Panc1 (cell line): ENCODE data around the gene ZNF547. TPM values are rescaled to one million over a fixed set of nuclear protein-coding genes. Genes with fewer than 3 reads are reported as not detected.

Experiments
- ATAC-seq: fragments of 200-7000 bp; cut with Tn5 transposase; 2 replicates; pipeline ENCODE4 v1.9.1; 2020; ENCODE audit warnings: mild to moderate bottlenecking, moderate library complexity
- Bru-seq: library from RNA; stranded (reverse); fragments of 400-500 nt; gene quantifications from one replicate; lab custom pipeline; 2021; lab: Mats Ljungman, UMichigan
- BruChase-seq, 2 experiments: library from RNA; stranded (reverse); fragments of 400-500 nt; gene quantifications; one replicate each; lab custom pipeline; 2021; lab: Mats Ljungman, UMichigan
- BruUV-seq: library from RNA; stranded (reverse); fragments of 400-500 nt; replicated peaks from 2 replicates; lab custom pipeline; 2021; lab: Mats Ljungman, UMichigan
- CTCF ChIA-PET: fragments of 300-600 bp; sonication (Branson Sonifier 250); formaldehyde crosslinking; loops from one replicate; lab custom pipeline; 2022; ENCODE audit warnings: antibody characterized with exemption; lab: Charles Lee
- POLR2A ChIA-PET: fragments of 300-600 bp; sonication (Branson Sonifier 250); formaldehyde crosslinking; loops from one replicate; lab custom pipeline; 2022; ENCODE audit warnings: antibody characterized with exemption; lab: Charles Lee
- DNase-seq: peaks from one replicate; pipeline ENCODE4 v3.0.0-alpha.2; 2010; ENCODE audit warnings: low read depth, low spot score
- H3K27ac ChIP-seq: 2 replicates; pipeline ENCODE4 v1.5.1; 2011; ENCODE audit warnings: mild to moderate bottlenecking, low read length, inconsistent platforms
- H3K27me3 ChIP-seq: fragments of 200-500 bp; sonication (Bioruptor generic); 2 replicates; pipeline ENCODE4 v1.6.0; 2014; ENCODE audit warnings: low read length, inconsistent platforms; ENCODE audit not compliant: control insufficient read depth, insufficient read depth
- H3K36me3 ChIP-seq: fragments of 200-500 bp; sonication (Bioruptor generic); 2 replicates; pipeline ENCODE4 v1.5.1; 2014; ENCODE audit warnings: inconsistent platforms, mild to moderate bottlenecking, low read length, moderate library complexity; ENCODE audit not compliant: control insufficient read depth, insufficient read depth
- H3K4me1 ChIP-seq: 2 replicates; pipeline ENCODE4 v1.5.1; 2011; ENCODE audit warnings: inconsistent platforms, mild to moderate bottlenecking, low read length, moderate library complexity; ENCODE audit not compliant: control insufficient read depth, insufficient read depth
- H3K4me3 ChIP-seq, 2 experiments: 2 replicates each; pipeline ENCODE4 v1.5.1; 2011 to 2012; ENCODE audit warnings: low read depth in 2 of 2, low read length in 2 of 2, mild to moderate bottlenecking in 2 of 2, inconsistent platforms in 1 of 2, moderate library complexity in 1 of 2
- H3K9me3 ChIP-seq: fragments of 200-500 bp; sonication (Bioruptor generic); 2 replicates; pipeline ENCODE4 v1.5.1; 2014; ENCODE audit warnings: low read depth, mild to moderate bottlenecking, inconsistent platforms, low read length, moderate library complexity; ENCODE audit not compliant: control insufficient read depth, insufficient read depth
- CTCF ChIP-seq: fragments of 450-650 bp; IDR thresholded peaks from 2 replicates; pipeline ENCODE4 v1.5.1; 2017; ENCODE audit warnings: mild to moderate bottlenecking
- POLR2AphosphoS5 ChIP-seq: IDR thresholded peaks from 2 replicates; pipeline ENCODE4 v1.6.1; 2012; ENCODE audit warnings: mild to moderate bottlenecking, low read depth, low read length, moderate library complexity
- REST ChIP-seq, 2 experiments: IDR thresholded peaks; 2 replicates each; pipeline ENCODE4 v1.6.1; 2011 to 2012; ENCODE audit warnings: low read depth in 2 of 2, control low read depth in 1 of 2, low read length in 1 of 2, mild to moderate bottlenecking in 1 of 2, moderate library complexity in 1 of 2; ENCODE audit not compliant: insufficient read depth in 1 of 2
- SIN3A ChIP-seq: IDR thresholded peaks from 2 replicates; pipeline ENCODE4 v1.6.1; 2012; ENCODE audit warnings: low read depth, mild to moderate bottlenecking, low read length, moderate library complexity, borderline replicate concordance; ENCODE audit not compliant: insufficient read depth
- TCF7L2 ChIP-seq: IDR thresholded peaks from 2 replicates; pipeline ENCODE4 v1.6.1; 2011; ENCODE audit warnings: mild to moderate bottlenecking, low read depth, low read length, inconsistent platforms
- in situ Hi-C: cut with HindIII; loops from 2 replicates; pipeline ENCODE4 v1.10.0; 2016; ENCODE audit warnings: low sequenced_read_pairs, low pct_unique_long_range_greater_than_20kb
- intact Hi-C: fragments of 100-400 bp; cut with micrococcal nuclease; formaldehyde crosslinking; loops from one replicate; pipeline ENCODE4 v1.10.0; 2022; ENCODE audit not compliant: unreplicated experiment
- long read RNA-seq: library from polyadenylated mRNA; unstranded; transcript quantifications from one replicate; pipeline ENCODE4 v2.0.0, GENCODE V29; 2021; ENCODE audit not compliant: unreplicated experiment
- polyA plus RNA-seq: library from polyadenylated mRNA; unstranded; fragments of >200 nt; gene quantifications from one replicate; pipeline ENCODE4 v1.2.1, GENCODE V29; 2012; ENCODE audit warnings: missing spikeins; ENCODE audit not compliant: insufficient read length
- total RNA-seq: library from RNA; stranded (reverse); gene quantifications from one replicate; pipeline ENCODE4 v1.2.1, GENCODE V29; 2021; ENCODE audit not compliant: unreplicated experiment

The ZNF547 gene
- total RNA-seq (4.1 TPM), Bru-seq, nascent RNA (percentile 61 among the genes with signal in this experiment), BruChase-seq, experiment 1, labeled RNA remaining after a 2-hour chase (percentile 86 among the genes with signal in this experiment), BruChase-seq, experiment 2, labeled RNA remaining after a 6-hour chase (percentile 70 among the genes with signal in this experiment)
- 3.8 TPM for polyA plus RNA-seq
- long read RNA-seq, partial matches to known transcripts: 0 of 4 reads
- long read RNA-seq, other reads (novel, unspliced or antisense): 0 of 4 reads

DNA sequence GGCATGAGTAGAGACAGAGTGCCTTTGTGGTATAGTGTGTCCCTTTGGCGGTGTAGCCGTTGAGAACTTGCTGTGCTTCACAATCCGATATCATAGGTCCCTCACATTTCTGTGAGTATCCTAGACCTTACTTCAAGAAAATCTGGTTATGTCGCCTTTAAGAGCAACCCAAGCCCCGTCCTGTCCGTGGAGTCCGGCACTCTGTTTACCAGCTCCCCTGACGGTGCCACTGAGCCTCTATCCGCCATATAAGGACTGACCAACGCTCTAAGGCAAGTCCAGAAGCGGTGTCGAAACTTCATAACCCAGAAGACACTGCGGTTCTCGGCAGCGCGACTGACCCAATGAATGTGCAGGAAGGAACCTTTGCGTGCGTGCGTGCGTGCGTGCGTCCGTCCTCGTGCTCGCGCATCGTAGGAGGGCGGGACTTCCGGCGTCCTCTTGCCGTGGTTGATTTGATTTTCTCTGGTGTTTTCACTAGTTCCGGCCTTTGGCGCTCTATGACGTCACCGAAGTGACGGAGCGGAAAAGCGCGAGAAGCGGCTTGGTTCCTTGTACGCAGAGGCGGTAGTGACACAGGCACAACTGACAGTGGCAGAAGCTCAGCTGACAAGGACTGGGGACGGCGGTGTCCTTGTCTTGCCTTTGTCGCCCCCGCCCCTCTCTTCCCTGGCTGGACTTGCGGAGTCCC, at the start of gene ZNF547, which contains the start of gene TRAPPC2B:
Gene ZNF547, plus strand, starts transcription at position 555 of the 691 bp plus-strand sequence. CDS start 5,005 bp downstream, outside the sequence.
Gene TRAPPC2B, plus strand, starts transcription at position 555 of the 691 bp plus-strand sequence. CDS start 1,283 bp downstream, outside the sequence.
- Histone ChIP-seq H3K36me3 (no peaks in the 10 kb centered on the region), H3K27me3 (no peaks in the 10 kb centered on the region), H3K9me3 (no peaks in the 10 kb centered on the region; the same call in 1 of the 2 replicates), H3K4me3 (peak within 1 kb of the TSS; percentile 80 to 81), H3K4me1 (peaks cover 5% of the 10 kb centered on the region), H3K27ac (peak within 1 kb of the TSS; percentile 97)
- no TSS peak for BruUV-seq
- TF ChIP-seq POLR2AphosphoS5 (peak; percentile 57; the same call in 1 of the 2 replicates), REST (IDR thresholded peaks at IDR 0.05; ENCODE audit: insufficient read depth in 1 of 2, low read depth in 2 of 2, low read length in 1 of 2) (no peak)
- CTCF ChIA-PET: no interaction called here
- in situ Hi-C loops (no loop called here), intact Hi-C loops (no loop called here)
- ATAC-seq (peak; percentile 98), DNase-seq (peak; percentile 99)
- POLR2A ChIA-PET: interaction anchor here (0.7 kb wide), 1 partner anchor 27 kb away, joined by 3 read pairs; the partner anchor contains the start of gene ZNF548

GRCh38 chr19:57314146-57314545, 49.2 kb upstream of the ZNF547 start:
- Histone ChIP-seq H3K27me3 (peaks cover 3% of the 10 kb centered on the region; the same call in 1 of the 2 replicates), H3K27ac (no peak overlapping the region), H3K4me1 (no peaks in the 10 kb centered on the region), H3K36me3 (no peaks in the 10 kb centered on the region), H3K9me3 (no peaks in the 10 kb centered on the region), H3K4me3 (no peak overlapping the region)
- POLR2A ChIA-PET: no interaction called here
- intact Hi-C loops: no loop called here
- CTCF ChIA-PET: no interaction called here
- BruUV-seq: no TSS peak
- DNase-seq (no peak), ATAC-seq (no peak)
- in situ Hi-C loops: no loop called here
- TF ChIP-seq POLR2AphosphoS5 (no peak), CTCF (no peak), TCF7L2 (no peak), SIN3A (no peak), REST (IDR thresholded peaks at IDR 0.05; ENCODE audit: insufficient read depth in 1 of 2, low read depth in 2 of 2, low read length in 1 of 2) (no peak)
